ENCODE data around the gene RFFL. TPM values are rescaled to one million over a fixed set of nuclear protein-coding genes. Genes with fewer than 3 reads are reported as not detected.

RFFL gene
- total and polyA plus RNA-seq, 2 donors (not counting 1 experiment from before 2014, with no cell fraction given): 13.6 to 36.9 TPM

DNA sequence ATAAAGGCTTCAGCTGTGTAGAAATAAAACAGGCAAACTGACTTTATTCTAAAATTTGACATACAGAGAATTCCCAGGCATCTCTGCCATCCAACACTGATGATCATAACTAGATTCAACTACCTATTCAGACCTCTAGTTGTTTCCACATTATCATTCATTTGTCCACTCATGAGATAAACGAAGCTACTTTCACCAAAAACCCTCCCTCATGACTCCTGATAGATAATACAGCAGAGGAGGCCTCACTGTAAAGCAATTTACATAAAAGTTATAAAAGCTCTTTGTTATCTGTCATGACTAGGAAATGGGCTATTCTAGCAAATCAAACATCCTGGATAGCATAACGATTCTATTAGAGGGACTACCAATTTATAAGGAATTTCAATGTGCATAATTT lies 19.6 kb upstream of the RFFL start:
- peak overlapping the region; percentile 16 for H3K4me2 ChIP-seq (replicated peaks; ENCODE audit: low read depth, low read length, poor library complexity, severe bottlenecking)

DNA sequence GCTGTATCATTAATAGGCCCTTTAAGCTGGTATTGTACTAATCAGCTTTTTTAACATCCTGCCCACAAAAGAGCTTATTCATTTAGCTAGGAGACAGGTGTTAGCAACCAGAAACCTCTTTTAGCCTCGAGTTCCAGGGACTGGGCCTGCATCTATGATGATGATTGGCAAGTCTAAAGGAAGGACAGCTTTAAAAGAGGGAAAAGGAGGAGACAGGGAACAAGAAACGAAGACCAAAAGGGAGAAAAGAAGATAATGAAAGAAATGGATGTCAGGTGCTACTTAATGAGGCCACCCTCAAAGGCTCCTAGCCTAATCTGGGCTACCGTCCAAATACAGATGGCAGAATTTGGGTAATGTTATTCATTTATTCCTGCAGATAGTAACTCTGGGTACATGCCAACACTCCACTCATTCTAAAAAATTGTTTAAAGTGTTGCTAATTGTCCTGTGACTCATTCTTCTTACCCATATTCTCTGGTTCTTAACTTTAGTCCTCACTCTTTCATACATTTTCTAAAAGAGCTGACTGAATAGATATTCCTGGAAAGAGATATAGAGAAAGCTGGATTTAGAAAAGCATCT lies 18.7 kb upstream of the RFFL start:
- no peaks in the 10 kb centered on the region for H3K9me3 Mint-ChIP-seq (ENCODE audit: insufficient read depth)
- ATAC-seq (ENCODE audit: low read depth): no peak
- Histone ChIP-seq H3K4me1 (ENCODE audit: control insufficient read depth in 2 of 2, insufficient read depth in 2 of 2, low read length in 2 of 2) (peaks cover 10 to 17% of the 10 kb centered on the region in 2 donors), H2AFZ (ENCODE audit: insufficient read depth, low read depth, low read length, poor library complexity, severe bottlenecking) (no peak overlapping the region), H3K9me3 (ENCODE audit: control extremely low read depth in 1 of 3, control insufficient read depth in 2 of 3, insufficient read depth in 1 of 3, low read length in 2 of 3) (no peaks in the 10 kb centered on the region), H3K4me2 (replicated peaks; ENCODE audit: low read depth, low read length, poor library complexity, severe bottlenecking) (peak overlapping the region; percentile 26), H3K4me3 (ENCODE audit: control extremely low read depth in 1 of 5, extremely low read depth in 1 of 5, insufficient read depth in 1 of 5, low read depth in 2 of 5, low read length in 4 of 5) (no peak overlapping the region), H3K27me3 (replicated peaks in 1 of 4; ENCODE audit: control extremely low read depth in 1 of 4, control insufficient read depth in 3 of 4, insufficient read depth in 4 of 4, low read length in 3 of 4) (no peaks in the 10 kb centered on the region), H3K79me2 (ENCODE audit: control insufficient read depth, insufficient read depth, low read length) (peaks cover 98% of the 10 kb centered on the region), H3K27ac (ENCODE audit: low read length in 2 of 2) (peak overlapping the region in 1 of 2 donors; percentile 40), H3K36me3 (replicated peaks in 1 of 2; ENCODE audit: control extremely low read depth in 1 of 2, control insufficient read depth in 1 of 2, extremely low read depth in 1 of 2, insufficient read depth in 2 of 2, low read length in 1 of 2) (no peaks in the 10 kb centered on the region), H3K9ac (ENCODE audit: low read length) (no peak overlapping the region), H4K20me1 (ENCODE audit: control insufficient read depth, insufficient read depth, low read length, poor library complexity, severe bottlenecking) (peaks cover 5% of the 10 kb centered on the region)
- no CpG with 5 or more reads among the region's 3 CpGs for WGBS (ENCODE audit: insufficient coverage)
- H3K4me3 Mint-ChIP-seq: peak overlapping the region; percentile 49
- CTCF ChIA-PET: interaction anchor here (1.4 to 1.9 kb wide), 5 partner anchors 12 to 83 kb away, joined by 3 to 6 read pairs (median 4); no protein-coding TSS in a partner anchor
- POLR2A ChIA-PET: no interaction called here
- intact Hi-C loops (cut with micrococcal nuclease): no loop called here
- TF ChIP-seq, protein P1, sequence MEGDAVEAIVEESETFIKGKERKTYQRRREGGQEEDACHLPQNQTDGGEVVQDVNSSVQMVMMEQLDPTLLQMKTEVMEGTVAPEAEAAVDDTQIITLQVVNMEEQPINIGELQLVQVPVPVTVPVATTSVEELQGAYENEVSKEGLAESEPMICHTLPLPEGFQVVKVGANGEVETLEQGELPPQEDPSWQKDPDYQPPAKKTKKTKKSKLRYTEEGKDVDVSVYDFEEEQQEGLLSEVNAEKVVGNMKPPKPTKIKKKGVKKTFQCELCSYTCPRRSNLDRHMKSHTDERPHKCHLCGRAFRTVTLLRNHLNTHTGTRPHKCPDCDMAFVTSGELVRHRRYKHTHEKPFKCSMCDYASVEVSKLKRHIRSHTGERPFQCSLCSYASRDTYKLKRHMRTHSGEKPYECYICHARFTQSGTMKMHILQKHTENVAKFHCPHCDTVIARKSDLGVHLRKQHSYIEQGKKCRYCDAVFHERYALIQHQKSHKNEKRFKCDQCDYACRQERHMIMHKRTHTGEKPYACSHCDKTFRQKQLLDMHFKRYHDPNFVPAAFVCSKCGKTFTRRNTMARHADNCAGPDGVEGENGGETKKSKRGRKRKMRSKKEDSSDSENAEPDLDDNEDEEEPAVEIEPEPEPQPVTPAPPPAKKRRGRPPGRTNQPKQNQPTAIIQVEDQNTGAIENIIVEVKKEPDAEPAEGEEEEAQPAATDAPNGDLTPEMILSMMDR (IDR thresholded peaks at IDR 0.05): no peak
- no peak for TF ChIP-seq EZH2 (IDR thresholded peaks at IDR 0.05; ENCODE audit: borderline replicate concordance, insufficient read depth, low read depth, low read length, poor library complexity, severe bottlenecking)
- no peak for DNase-seq
- peaks cover 51% of the 10 kb centered on the region for H3K4me1 Mint-ChIP-seq
- no peaks in the 10 kb centered on the region for H3K27me3 Mint-ChIP-seq
- no peak overlapping the region for H3K27ac Mint-ChIP-seq

More for the DNA sequence above, 19.6 kb upstream of the RFFL start:
- no CpG with 5 or more reads among the region's 2 CpGs for WGBS (ENCODE audit: insufficient coverage)
- ChIA-PET POLR2A (no interaction called here), CTCF (interaction anchor here (0.5 to 1.9 kb wide), 5 partner anchors 10 to 84 kb away, joined by 4 to 6 read pairs (median 4); no protein-coding TSS in a partner anchor)
- TF ChIP-seq, protein P1 (IDR thresholded peaks at IDR 0.05): no peak
- no peak for TF ChIP-seq EZH2 (IDR thresholded peaks at IDR 0.05; ENCODE audit: borderline replicate concordance, insufficient read depth, low read depth, low read length, poor library complexity, severe bottlenecking)
- H3K36me3 ChIP-seq (replicated peaks in 1 of 2; ENCODE audit: control extremely low read depth in 1 of 2, control insufficient read depth in 1 of 2, extremely low read depth in 1 of 2, insufficient read depth in 2 of 2, low read length in 1 of 2): no peaks in the 10 kb centered on the region
- Mint-ChIP-seq H3K4me3 (no peak overlapping the region), H3K27ac (no peak overlapping the region), H3K9me3 (ENCODE audit: insufficient read depth) (no peaks in the 10 kb centered on the region), H3K4me1 (peaks cover 60% of the 10 kb centered on the region), H3K27me3 (no peaks in the 10 kb centered on the region)
- no peak overlapping the region for H3K27ac ChIP-seq (ENCODE audit: low read length in 2 of 2)
- no peaks in the 10 kb centered on the region for H4K20me1 ChIP-seq (ENCODE audit: control insufficient read depth, insufficient read depth, low read length, poor library complexity, severe bottlenecking)
- DNase-seq: no peak
- peaks cover 19 to 22% of the 10 kb centered on the region in 2 donors for H3K4me1 ChIP-seq (ENCODE audit: control insufficient read depth in 2 of 2, insufficient read depth in 2 of 2, low read length in 2 of 2)
- no peak for ATAC-seq (ENCODE audit: low read depth)
- peaks cover 98% of the 10 kb centered on the region for H3K79me2 ChIP-seq (ENCODE audit: control insufficient read depth, insufficient read depth, low read length)
- no peaks in the 10 kb centered on the region for H3K27me3 ChIP-seq (replicated peaks in 1 of 4; ENCODE audit: control extremely low read depth in 1 of 4, control insufficient read depth in 3 of 4, insufficient read depth in 4 of 4, low read length in 3 of 4)
- no peak overlapping the region for H3K4me3 ChIP-seq (ENCODE audit: control extremely low read depth in 1 of 5, extremely low read depth in 1 of 5, insufficient read depth in 1 of 5, low read depth in 2 of 5, low read length in 4 of 5)
- H2AFZ ChIP-seq (ENCODE audit: insufficient read depth, low read depth, low read length, poor library complexity, severe bottlenecking): no peak overlapping the region
- H3K9ac ChIP-seq (ENCODE audit: low read length): peak overlapping the region; percentile 4
- intact Hi-C loops (cut with micrococcal nuclease): no loop called here
- H3K9me3 ChIP-seq (ENCODE audit: control extremely low read depth in 1 of 3, control insufficient read depth in 2 of 3, insufficient read depth in 1 of 3, low read length in 2 of 3): no peaks in the 10 kb centered on the region

Measured in B cell (primary cell).